Lower lobe of right lung (tissue), 2 donors: Measurements from ENCODE around the gene AXDND1. TPM values are rescaled to one million over a fixed set of nuclear protein-coding genes. Genes with fewer than 3 reads are reported as not detected.
"Not testable (repeated sequence)": the region's sequence is repeated elsewhere in the genome, so short reads cannot be mapped to it uniquely, and the experiment has no call there.

Experiments
- ATAC-seq, 2 donors: fragments of 200-7000 bp; cut with Tn5 transposase; one replicate each; pipeline ENCODE4 v1.9.1; 2020 to 2022; ENCODE audit warnings: mild to moderate bottlenecking in 2 of 2, moderate library complexity in 2 of 2
- DNase-seq: peaks from one replicate; pipeline ENCODE4 v3.0.0-alpha.2; 2020
- H3K27ac ChIP-seq: fragments of 200-600 bp; one replicate; pipeline ENCODE4 v1.8.0; 2022
- H3K27me3 ChIP-seq: fragments of 200-600 bp; one replicate; pipeline ENCODE4 v1.8.0; 2022; ENCODE audit warnings: low read depth
- H3K36me3 ChIP-seq: fragments of 200-600 bp; one replicate; pipeline ENCODE4 v1.8.0; 2022; ENCODE audit warnings: mild to moderate bottlenecking
- H3K4me1 ChIP-seq: fragments of 200-600 bp; one replicate; pipeline ENCODE4 v1.8.0; 2022
- H3K4me3 ChIP-seq: fragments of 200-600 bp; one replicate; pipeline ENCODE4 v1.8.0; 2022; ENCODE audit warnings: mild to moderate bottlenecking
- H3K9me3 ChIP-seq: fragments of 200-600 bp; one replicate; pipeline ENCODE4 v1.8.0; 2022
- intact Hi-C: fragments of 100-400 bp; cut with DNase I; formaldehyde crosslinking; loops from one replicate; pipeline ENCODE4 v1.11.0; 2022
- total RNA-seq: library from RNA; stranded (reverse); fragmentation: NEBNext Ultra II Directional; extraction: Animal tissue kit (Norgen Biotek cat#: 25700); gene quantifications from one replicate; pipeline ENCODE4 v1.2.1, GENCODE V29; 2021
- TF ChIP-seq, protein P1 (sequence below): fragments of 200-600 bp; IDR thresholded peaks from one replicate; pipeline ENCODE4 v1.8.0; 2022; ENCODE audit warnings: antibody characterized with exemption, mild to moderate bottlenecking
- donor health status: DM: no; HTN: yes; CAD: no; lungs with severe emphysema.

Gene AXDND1
- total RNA-seq, 1 donor from 2014 or later: 0.59 TPM

DNA sequence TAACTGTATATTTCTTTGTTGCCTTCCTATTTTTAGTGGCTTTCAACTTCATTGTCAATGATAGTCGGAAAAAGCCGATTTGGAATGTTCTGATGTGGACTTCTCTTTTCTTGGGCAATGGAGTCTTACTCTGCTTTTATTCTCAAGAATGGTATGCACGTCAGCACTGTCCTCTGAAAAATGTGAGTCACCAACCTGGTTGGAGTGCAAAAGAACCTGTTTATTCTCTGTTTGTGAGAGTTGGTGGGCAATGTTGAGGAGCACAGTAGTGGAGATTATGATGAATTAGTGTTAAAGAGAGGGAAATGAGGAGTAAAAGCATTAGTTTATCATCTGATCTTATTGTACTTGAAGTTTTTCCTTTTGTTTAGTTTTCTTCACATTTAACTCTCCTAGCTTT is 14.5 kb upstream of the AXDND1 start:
- H3K9me3 ChIP-seq: no peaks in the 10 kb centered on the region
- no peak for ATAC-seq
- intact Hi-C loops: no loop called here
- no peaks in the 10 kb centered on the region for H3K27me3 ChIP-seq
- H3K4me1 ChIP-seq: no peaks in the 10 kb centered on the region
- peaks cover 72% of the 10 kb centered on the region for H3K36me3 ChIP-seq
- no peak overlapping the region for H3K27ac ChIP-seq
- no peak for DNase-seq
- TF ChIP-seq, protein P1, sequence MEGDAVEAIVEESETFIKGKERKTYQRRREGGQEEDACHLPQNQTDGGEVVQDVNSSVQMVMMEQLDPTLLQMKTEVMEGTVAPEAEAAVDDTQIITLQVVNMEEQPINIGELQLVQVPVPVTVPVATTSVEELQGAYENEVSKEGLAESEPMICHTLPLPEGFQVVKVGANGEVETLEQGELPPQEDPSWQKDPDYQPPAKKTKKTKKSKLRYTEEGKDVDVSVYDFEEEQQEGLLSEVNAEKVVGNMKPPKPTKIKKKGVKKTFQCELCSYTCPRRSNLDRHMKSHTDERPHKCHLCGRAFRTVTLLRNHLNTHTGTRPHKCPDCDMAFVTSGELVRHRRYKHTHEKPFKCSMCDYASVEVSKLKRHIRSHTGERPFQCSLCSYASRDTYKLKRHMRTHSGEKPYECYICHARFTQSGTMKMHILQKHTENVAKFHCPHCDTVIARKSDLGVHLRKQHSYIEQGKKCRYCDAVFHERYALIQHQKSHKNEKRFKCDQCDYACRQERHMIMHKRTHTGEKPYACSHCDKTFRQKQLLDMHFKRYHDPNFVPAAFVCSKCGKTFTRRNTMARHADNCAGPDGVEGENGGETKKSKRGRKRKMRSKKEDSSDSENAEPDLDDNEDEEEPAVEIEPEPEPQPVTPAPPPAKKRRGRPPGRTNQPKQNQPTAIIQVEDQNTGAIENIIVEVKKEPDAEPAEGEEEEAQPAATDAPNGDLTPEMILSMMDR: no peak
- H3K4me3 ChIP-seq: no peak overlapping the region

DNA sequence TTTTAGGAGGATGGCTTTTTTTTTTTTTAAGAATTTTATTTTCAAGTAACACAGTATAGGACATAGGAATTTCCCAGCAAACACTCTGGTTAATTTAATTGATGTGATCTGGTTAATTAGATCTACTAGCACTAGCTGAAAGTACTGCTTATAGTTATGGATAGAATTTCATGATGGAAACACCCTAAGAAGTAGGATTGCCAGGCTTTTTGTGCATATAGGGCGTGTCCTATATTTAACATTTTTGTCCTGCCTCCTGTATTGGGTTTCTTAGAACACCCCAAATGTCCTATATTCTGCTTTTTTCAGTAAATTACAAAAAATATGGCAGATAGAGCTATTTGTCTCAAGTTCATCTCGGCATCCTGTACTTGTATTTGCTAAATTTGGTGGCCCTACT is 13.5 kb upstream of the AXDND1 start:
- intact Hi-C loops: no loop called here

DNA sequence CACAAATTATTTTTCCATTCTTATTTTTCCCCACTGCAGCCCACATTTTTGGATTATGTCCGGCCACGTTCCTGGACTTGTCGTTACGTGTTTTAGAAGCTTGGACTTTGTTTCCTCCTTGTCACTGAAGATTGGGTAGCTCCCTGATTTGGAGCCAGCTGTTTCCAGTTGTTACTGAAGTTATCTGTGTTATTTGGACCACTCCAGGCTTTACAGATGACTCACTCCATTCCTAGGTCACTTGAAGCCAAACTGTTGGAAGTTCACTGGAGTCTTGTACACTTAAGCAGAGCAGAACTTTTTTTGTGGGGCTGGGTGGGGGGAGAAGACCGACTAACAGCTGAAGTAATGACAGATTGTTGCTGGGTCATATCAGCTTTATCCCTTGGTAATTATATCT is 12.2 kb upstream of the AXDND1 start:
- no peaks in the 10 kb centered on the region for H3K4me1 ChIP-seq
- TF ChIP-seq, protein P1: no peak
- no peaks in the 10 kb centered on the region for H3K27me3 ChIP-seq
- intact Hi-C loops: no loop called here
- no peak overlapping the region for H3K27ac ChIP-seq
- H3K36me3 ChIP-seq: peaks cover 52% of the 10 kb centered on the region
- H3K9me3 ChIP-seq: no peaks in the 10 kb centered on the region
- H3K4me3 ChIP-seq: no peak overlapping the region
- ATAC-seq (peak; percentile 78 to 79), DNase-seq (no peak)

More for the DNA sequence above, 13.5 kb upstream of the AXDND1 start:
- no peak overlapping the region for H3K27ac ChIP-seq
- H3K27me3 ChIP-seq: no peaks in the 10 kb centered on the region
- TF ChIP-seq, protein P1: no peak
- DNase-seq (no peak), ATAC-seq (no peak)
- no peak overlapping the region for H3K4me3 ChIP-seq
- H3K4me1 ChIP-seq: no peaks in the 10 kb centered on the region
- H3K36me3 ChIP-seq: peaks cover 64% of the 10 kb centered on the region
- no peaks in the 10 kb centered on the region for H3K9me3 ChIP-seq

DNA sequence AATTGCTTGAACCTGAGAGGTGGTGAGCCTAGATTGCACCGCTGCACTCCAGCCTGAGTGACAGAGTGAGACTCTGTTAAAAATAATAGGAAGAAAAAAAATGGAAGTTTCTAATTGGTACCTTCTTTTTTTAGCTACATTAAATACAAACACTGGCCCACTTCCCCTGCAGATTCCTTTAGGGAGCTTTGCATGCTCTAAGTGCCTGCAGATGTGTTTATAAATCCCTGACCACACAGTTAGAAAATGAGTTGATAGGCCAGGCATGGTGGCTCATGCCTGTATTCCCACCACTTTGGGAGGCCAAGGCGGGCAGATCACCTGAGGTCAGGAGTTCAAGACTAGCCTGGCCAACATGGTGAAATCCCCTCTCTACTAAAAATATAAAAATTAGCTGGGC is 4.1 kb upstream of the AXDND1 start:
- H3K9me3 ChIP-seq, H3K4me1 ChIP-seq, H3K27ac ChIP-seq, ATAC-seq, H3K4me3 ChIP-seq, H3K36me3 ChIP-seq, H3K27me3 ChIP-seq, DNase-seq, intact Hi-C loops: not testable (repeated sequence)

DNA sequence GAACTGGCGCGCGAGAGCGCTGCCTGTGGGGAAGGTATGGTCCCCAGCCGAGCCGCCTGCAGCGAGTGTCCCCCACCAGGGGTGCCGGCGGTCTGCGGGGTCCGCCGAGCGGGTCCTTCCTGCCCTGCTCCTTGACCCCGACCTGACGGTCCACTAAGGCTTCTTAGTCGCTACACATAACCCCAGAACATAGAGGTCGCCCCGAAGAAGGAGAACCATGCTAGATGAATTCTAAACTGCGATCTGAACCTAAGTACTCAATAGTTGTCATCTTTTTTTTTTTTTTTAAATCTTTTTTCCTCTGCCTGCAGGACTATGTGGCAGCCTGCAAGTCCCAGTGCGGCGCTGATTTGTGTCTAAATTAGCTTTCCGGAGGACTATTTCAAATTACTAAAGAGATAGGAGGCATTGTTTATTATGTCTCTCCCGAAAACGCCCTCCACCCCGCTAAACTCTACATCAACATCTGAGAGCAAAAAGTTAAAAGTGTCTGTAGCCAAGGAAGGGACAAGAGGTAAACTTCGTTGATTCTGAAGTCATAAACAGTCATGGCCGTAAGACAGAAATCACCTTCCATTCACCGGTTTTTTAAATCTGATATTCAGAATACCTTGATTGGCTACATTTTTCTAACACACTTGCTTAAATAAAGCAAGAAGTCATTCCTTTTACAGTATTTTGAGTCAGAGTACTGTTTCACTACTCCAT is 476 bp downstream of the AXDND1 start:
- H3K27me3 ChIP-seq: no peaks in the 10 kb centered on the region

DNA sequence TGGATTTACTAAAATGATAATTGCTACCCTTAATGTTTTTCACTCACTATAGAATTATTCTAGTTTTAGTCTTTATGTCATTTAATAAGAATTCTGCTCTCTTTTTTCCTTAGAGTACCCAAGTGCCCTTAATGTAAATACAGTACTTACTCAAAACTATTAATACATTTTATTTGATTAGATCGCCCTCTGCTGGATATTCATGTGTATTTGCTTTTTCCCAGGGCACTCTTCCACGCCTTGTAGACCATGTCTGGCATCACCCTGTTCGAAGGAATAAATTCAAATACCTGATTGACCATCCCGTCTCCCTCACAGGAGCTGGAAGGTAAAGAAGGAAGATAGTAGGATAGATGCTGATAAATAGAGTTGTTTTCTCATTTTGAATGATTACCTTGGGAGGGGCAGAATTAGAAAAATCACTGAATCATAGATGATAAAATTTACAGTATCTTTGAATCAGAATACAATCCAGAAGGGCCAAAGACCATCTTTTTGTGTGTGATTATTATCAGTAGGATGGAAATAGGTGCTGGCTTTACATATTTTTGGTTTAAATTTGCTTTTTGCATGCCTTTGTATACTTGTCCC is 4.1 kb downstream of the AXDND1 start:
- intact Hi-C loops: no loop called here
- no peak overlapping the region for H3K4me3 ChIP-seq
- no peaks in the 10 kb centered on the region for H3K36me3 ChIP-seq
- H3K4me1 ChIP-seq: peaks cover 4% of the 10 kb centered on the region
- DNase-seq (no peak), ATAC-seq (peak; percentile 50 to 54)
- H3K27me3 ChIP-seq: no peaks in the 10 kb centered on the region
- H3K27ac ChIP-seq: no peak overlapping the region
- H3K9me3 ChIP-seq: no peaks in the 10 kb centered on the region
- TF ChIP-seq, protein P1: peak; percentile 75

More for the DNA sequence above, 476 bp downstream of the AXDND1 start:
- Histone ChIP-seq H3K9me3 (no peaks in the 10 kb centered on the region), H3K4me1 (peaks cover 5% of the 10 kb centered on the region), H3K4me3 (peak overlapping the region; percentile 77), H3K36me3 (no peaks in the 10 kb centered on the region), H3K27ac (peak overlapping the region; percentile 93)
- intact Hi-C loops: no loop called here
- no peak for DNase-seq
- TF ChIP-seq, protein P1: no peak
- peak in 1 of 2 donors; percentile 69 for ATAC-seq
